Fibroblast of mammary gland (primary cell): ENCODE measurements around the gene BAIAP2.

Source experiments
- DNase-seq: peaks from one replicate; pipeline ENCODE4 v3.0.0-alpha.2; 2010; ENCODE audit warnings: low read depth
- H3K4me3 ChIP-seq: 2 replicates; pipeline ENCODE4 v1.5.1; 2011; ENCODE audit warnings: low read depth, mild to moderate bottlenecking, low read length, moderate library complexity; ENCODE audit not compliant: control insufficient read depth
- CTCF ChIP-seq: conservative IDR thresholded peaks from 2 replicates; pipeline ENCODE4 v1.5.1; 2011; ENCODE audit warnings: low read depth, low read length, inconsistent platforms; ENCODE audit not compliant: control insufficient read depth, insufficient read depth

BAIAP2 gene

GRCh38 chr17:81166033-81166492, 131.1 kb downstream of the BAIAP2 start, which contains the start of gene AATK:
Gene AATK (minus strand): TSS chr17:81166221. CDS start chr17:81165992, 229 bp downstream.
- no peak within 1 kb of the TSS for H3K4me3 ChIP-seq
- no peak for DNase-seq
- no peak for TF ChIP-seq CTCF
